ENCODE results near the gene ADGRL1. TPM values are rescaled to one million over a fixed set of nuclear protein-coding genes. Genes with fewer than 3 reads are reported as not detected.

ADGRL1 gene
- total RNA-seq, 1 donor, result 2.5 TPM

DNA sequence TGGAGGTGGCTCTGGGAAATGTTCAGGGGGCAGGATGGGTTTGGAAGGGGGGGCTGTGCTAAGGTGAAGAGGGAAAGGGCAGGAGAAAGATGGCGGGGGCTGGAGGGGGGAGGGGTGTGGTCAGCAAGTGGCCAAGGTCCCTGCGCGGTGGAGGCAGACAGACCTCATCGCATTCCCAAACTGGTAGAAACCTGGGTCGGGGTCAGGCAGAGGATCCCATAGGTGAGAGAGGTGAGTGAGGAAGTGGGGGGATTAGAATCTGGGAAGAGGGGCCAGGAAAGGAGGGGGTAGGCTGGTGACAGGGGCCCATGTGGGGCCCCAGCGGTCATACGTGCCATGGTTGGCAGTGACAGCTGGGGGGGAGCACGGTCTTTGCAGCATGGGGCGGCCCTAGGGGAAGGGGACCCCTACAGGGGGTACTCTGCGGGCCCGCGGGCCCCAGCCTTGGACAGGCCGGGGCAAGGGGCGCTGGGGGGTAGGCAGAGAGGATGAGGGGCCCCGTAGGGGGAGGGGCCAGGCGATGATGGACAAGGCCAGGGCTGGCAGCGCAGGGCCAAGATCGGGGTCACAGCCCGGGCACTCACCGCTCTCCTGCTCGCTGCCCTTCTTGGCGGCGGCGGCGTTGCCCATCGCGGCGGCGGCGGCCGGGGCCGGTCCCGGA lies 88.9 kb downstream of the ADGRL1 start:
- H3K27me3 ChIP-seq (ENCODE audit: insufficient read depth, low read length), result no peaks in the 10 kb centered on the region
- no peaks in the 10 kb centered on the region for H3K9me3 ChIP-seq (ENCODE audit: low read depth, low read length)
- no peaks in the 10 kb centered on the region for H3K36me3 ChIP-seq (ENCODE audit: insufficient read depth, low read length)
- H3K4me1 ChIP-seq (ENCODE audit: insufficient read depth, low read length), result peaks cover 48% of the 10 kb centered on the region
- H4K20me1 ChIP-seq (ENCODE audit: insufficient read depth, low read length), result peaks cover 10% of the 10 kb centered on the region
- TF ChIP-seq, protein P1, sequence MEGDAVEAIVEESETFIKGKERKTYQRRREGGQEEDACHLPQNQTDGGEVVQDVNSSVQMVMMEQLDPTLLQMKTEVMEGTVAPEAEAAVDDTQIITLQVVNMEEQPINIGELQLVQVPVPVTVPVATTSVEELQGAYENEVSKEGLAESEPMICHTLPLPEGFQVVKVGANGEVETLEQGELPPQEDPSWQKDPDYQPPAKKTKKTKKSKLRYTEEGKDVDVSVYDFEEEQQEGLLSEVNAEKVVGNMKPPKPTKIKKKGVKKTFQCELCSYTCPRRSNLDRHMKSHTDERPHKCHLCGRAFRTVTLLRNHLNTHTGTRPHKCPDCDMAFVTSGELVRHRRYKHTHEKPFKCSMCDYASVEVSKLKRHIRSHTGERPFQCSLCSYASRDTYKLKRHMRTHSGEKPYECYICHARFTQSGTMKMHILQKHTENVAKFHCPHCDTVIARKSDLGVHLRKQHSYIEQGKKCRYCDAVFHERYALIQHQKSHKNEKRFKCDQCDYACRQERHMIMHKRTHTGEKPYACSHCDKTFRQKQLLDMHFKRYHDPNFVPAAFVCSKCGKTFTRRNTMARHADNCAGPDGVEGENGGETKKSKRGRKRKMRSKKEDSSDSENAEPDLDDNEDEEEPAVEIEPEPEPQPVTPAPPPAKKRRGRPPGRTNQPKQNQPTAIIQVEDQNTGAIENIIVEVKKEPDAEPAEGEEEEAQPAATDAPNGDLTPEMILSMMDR (IDR thresholded peaks at IDR 0.05; ENCODE audit: extremely low read depth, low read depth, low read length), result no peak
- DNase-seq (ENCODE audit: insufficient read length, low spot score, missing footprints), result peak; percentile 73
- H3K79me2 ChIP-seq (ENCODE audit: insufficient read depth, low read length), result peaks cover 53% of the 10 kb centered on the region
- peak overlapping the region; percentile 84 for H3K4me2 ChIP-seq (ENCODE audit: insufficient read depth, low read length)
- peak overlapping the region; percentile 40 for H3K27ac ChIP-seq (ENCODE audit: low read depth, low read length)
- H2AFZ ChIP-seq (ENCODE audit: low read length), result no peak overlapping the region
- H3K4me3 ChIP-seq (ENCODE audit: insufficient read depth, low read length), result peak overlapping the region; percentile 91

GRCh38 chr19:14116525-14116917 lies 89.4 kb downstream of the ADGRL1 start:
- no peaks in the 10 kb centered on the region for H3K9me3 ChIP-seq (ENCODE audit: low read depth, low read length)
- no peak overlapping the region for H2AFZ ChIP-seq (ENCODE audit: low read length)
- peaks cover 2% of the 10 kb centered on the region for H3K36me3 ChIP-seq (ENCODE audit: insufficient read depth, low read length)
- peaks cover 59% of the 10 kb centered on the region for H3K79me2 ChIP-seq (ENCODE audit: insufficient read depth, low read length)
- TF ChIP-seq, protein P1 (IDR thresholded peaks at IDR 0.05; ENCODE audit: extremely low read depth, low read depth, low read length), result no peak
- peak overlapping the region; percentile 91 for H3K4me3 ChIP-seq (ENCODE audit: insufficient read depth, low read length)
- peak overlapping the region; percentile 40 for H3K27ac ChIP-seq (ENCODE audit: low read depth, low read length)
- peaks cover 10% of the 10 kb centered on the region for H4K20me1 ChIP-seq (ENCODE audit: insufficient read depth, low read length)
- H3K27me3 ChIP-seq (ENCODE audit: insufficient read depth, low read length), result no peaks in the 10 kb centered on the region
- peaks cover 48% of the 10 kb centered on the region for H3K4me1 ChIP-seq (ENCODE audit: insufficient read depth, low read length)
- H3K4me2 ChIP-seq (ENCODE audit: insufficient read depth, low read length), result peak overlapping the region; percentile 84
- DNase-seq (ENCODE audit: insufficient read length, low spot score, missing footprints), result peak; percentile 31

DNA sequence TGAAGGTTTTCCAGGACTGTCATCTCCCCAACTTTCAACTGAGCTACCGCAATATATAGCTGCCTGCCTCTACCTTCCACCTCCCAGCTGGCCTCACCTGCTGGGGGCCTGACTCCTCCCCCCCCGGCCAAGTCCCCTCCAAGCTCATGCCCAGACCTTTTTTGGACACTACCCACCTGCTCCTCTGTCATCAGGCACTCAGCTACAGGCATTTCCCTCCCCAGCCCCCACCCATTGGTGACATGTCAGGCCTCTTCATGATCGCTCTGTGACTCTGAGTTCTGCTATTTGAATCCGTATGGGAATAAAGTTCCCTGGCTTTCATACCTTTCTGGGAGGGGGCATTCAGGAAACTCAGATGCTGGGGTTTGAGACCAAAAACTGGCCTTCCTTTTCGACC lies 90.2 kb downstream of the ADGRL1 start:
- Histone ChIP-seq H4K20me1 (ENCODE audit: insufficient read depth, low read length) (peaks cover 10% of the 10 kb centered on the region), H3K4me2 (ENCODE audit: insufficient read depth, low read length) (peak overlapping the region; percentile 84), H3K36me3 (ENCODE audit: insufficient read depth, low read length) (peaks cover 6% of the 10 kb centered on the region), H3K27ac (ENCODE audit: low read depth, low read length) (peak overlapping the region; percentile 40), H3K9me3 (ENCODE audit: low read depth, low read length) (no peaks in the 10 kb centered on the region), H2AFZ (ENCODE audit: low read length) (no peak overlapping the region), H3K4me1 (ENCODE audit: insufficient read depth, low read length) (peaks cover 48% of the 10 kb centered on the region), H3K79me2 (ENCODE audit: insufficient read depth, low read length) (peaks cover 65% of the 10 kb centered on the region), H3K4me3 (ENCODE audit: insufficient read depth, low read length) (peak overlapping the region; percentile 91), H3K27me3 (ENCODE audit: insufficient read depth, low read length) (no peaks in the 10 kb centered on the region)
- TF ChIP-seq, protein P1 (IDR thresholded peaks at IDR 0.05; ENCODE audit: extremely low read depth, low read depth, low read length), result no peak
- peak; percentile 9 for DNase-seq (ENCODE audit: insufficient read length, low spot score, missing footprints)

- peak; percentile 92 for DNase-seq (ENCODE audit: insufficient read length, low spot score, missing footprints)
- H4K20me1 ChIP-seq (ENCODE audit: insufficient read depth, low read length), result peaks cover 10% of the 10 kb centered on the region
Measured at GRCh38 chr19:14114854-14115253, 91.1 kb downstream of the ADGRL1 start.

More at GRCh38 chr19:14114854-14115253, 91.1 kb downstream of the ADGRL1 start:
- Histone ChIP-seq H3K36me3 (ENCODE audit: insufficient read depth, low read length) (peaks cover 6% of the 10 kb centered on the region), H3K27ac (ENCODE audit: low read depth, low read length) (no peak overlapping the region), H3K4me1 (ENCODE audit: insufficient read depth, low read length) (peaks cover 48% of the 10 kb centered on the region), H3K79me2 (ENCODE audit: insufficient read depth, low read length) (peaks cover 74% of the 10 kb centered on the region), H3K4me3 (ENCODE audit: insufficient read depth, low read length) (no peak overlapping the region), H3K4me2 (ENCODE audit: insufficient read depth, low read length) (no peak overlapping the region), H3K27me3 (ENCODE audit: insufficient read depth, low read length) (no peaks in the 10 kb centered on the region), H2AFZ (ENCODE audit: low read length) (no peak overlapping the region), H3K9me3 (ENCODE audit: low read depth, low read length) (no peaks in the 10 kb centered on the region)
- TF ChIP-seq, protein P1 (IDR thresholded peaks at IDR 0.05; ENCODE audit: extremely low read depth, low read depth, low read length), result peak; percentile 46
